NB4 (cell line): ENCODE data around the gene TUT4.

Experiments used
- DNase-seq: peaks from one replicate; pipeline ENCODE4 v3.0.0; 2010; ENCODE audit warnings: low read depth
- H3K4me3 ChIP-seq: one replicate; pipeline ENCODE4 v1.5.1; 2011; ENCODE audit warnings: mild to moderate bottlenecking, low read depth, low read length, moderate library complexity
- CTCF ChIP-seq: IDR thresholded peaks from one replicate; pipeline ENCODE4 v1.5.1; 2012; ENCODE audit warnings: low read depth, low read length
- MAX ChIP-seq: IDR thresholded peaks from 2 replicates; pipeline ENCODE4 v1.6.1; 2011; ENCODE audit warnings: low read depth, low read length
- MYC ChIP-seq: IDR thresholded peaks from 2 replicates; pipeline ENCODE4 v1.6.1; 2011; ENCODE audit warnings: low read depth, low read length
- POLR2A ChIP-seq: IDR thresholded peaks from 2 replicates; pipeline ENCODE4 v1.6.1; 2011; ENCODE audit warnings: mild to moderate bottlenecking; ENCODE audit not compliant: insufficient read length; ENCODE audit errors: extremely low read depth

Gene TUT4

GRCh38 chr1:52551507-52552235 is 1.2 kb downstream of the TUT4 start:
- DNase-seq = peak; percentile 43
- TF ChIP-seq POLR2A = no peak
- TF ChIP-seq MAX = no peak
- no peak for TF ChIP-seq MYC
- TF ChIP-seq CTCF = no peak
- H3K4me3 ChIP-seq = peak overlapping the region; percentile 89

GRCh38 chr1:52550447-52550846 is 2.4 kb downstream of the TUT4 start:
- H3K4me3 ChIP-seq = peak overlapping the region; percentile 1

GRCh38 chr1:52549267-52549666 is 3.6 kb downstream of the TUT4 start:
- no peak for TF ChIP-seq MYC
- no peak for TF ChIP-seq CTCF
- no peak for TF ChIP-seq MAX
- no peak for TF ChIP-seq POLR2A

More at GRCh38 chr1:52550447-52550846, 2.4 kb downstream of the TUT4 start:
- DNase-seq = no peak
- TF ChIP-seq POLR2A = no peak
- no peak for TF ChIP-seq MYC
- TF ChIP-seq MAX = no peak
- no peak for TF ChIP-seq CTCF

GRCh38 chr1:52546852-52547251 is 6.0 kb downstream of the TUT4 start:
- TF ChIP-seq MYC = no peak
- TF ChIP-seq MAX = no peak
- no peak for TF ChIP-seq CTCF
- TF ChIP-seq POLR2A = no peak
- no peak overlapping the region for H3K4me3 ChIP-seq
- DNase-seq = no peak

More at GRCh38 chr1:52549267-52549666, 3.6 kb downstream of the TUT4 start:
- H3K4me3 ChIP-seq = no peak overlapping the region
- no peak for DNase-seq

GRCh38 chr1:52544665-52545525 is 8.0 kb downstream of the TUT4 start:
- no peak for TF ChIP-seq MAX
- TF ChIP-seq MYC = no peak
- TF ChIP-seq CTCF = no peak
- TF ChIP-seq POLR2A = no peak
- no peak overlapping the region for H3K4me3 ChIP-seq
- DNase-seq = peak; percentile 84
